Effector CD8-positive, alpha-beta T cell (primary cell): ENCODE measurements around the gene RXRA.

Source experiments
- DNase-seq: peaks from one replicate; lab custom pipeline; 2025; lab: John Stamatoyannopoulos, UW

RXRA gene

DNA sequence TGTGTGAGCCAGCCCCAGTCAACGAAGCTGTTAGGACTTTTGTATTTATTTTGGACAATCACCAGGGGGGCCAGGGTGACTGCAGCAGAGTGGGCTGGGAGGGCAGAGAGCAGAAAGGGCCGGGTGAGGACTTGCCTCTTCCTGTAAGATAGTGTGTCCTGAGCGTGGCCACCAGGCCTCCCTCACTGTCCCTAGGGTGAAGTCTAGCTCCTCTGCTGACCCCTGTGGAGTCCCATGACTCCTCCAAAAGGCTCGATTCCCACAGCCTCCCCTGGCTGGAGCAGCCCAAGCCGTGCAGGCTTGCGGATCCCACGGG, 147.8 kb downstream of the RXRA start:
- no peak for DNase-seq

DNA sequence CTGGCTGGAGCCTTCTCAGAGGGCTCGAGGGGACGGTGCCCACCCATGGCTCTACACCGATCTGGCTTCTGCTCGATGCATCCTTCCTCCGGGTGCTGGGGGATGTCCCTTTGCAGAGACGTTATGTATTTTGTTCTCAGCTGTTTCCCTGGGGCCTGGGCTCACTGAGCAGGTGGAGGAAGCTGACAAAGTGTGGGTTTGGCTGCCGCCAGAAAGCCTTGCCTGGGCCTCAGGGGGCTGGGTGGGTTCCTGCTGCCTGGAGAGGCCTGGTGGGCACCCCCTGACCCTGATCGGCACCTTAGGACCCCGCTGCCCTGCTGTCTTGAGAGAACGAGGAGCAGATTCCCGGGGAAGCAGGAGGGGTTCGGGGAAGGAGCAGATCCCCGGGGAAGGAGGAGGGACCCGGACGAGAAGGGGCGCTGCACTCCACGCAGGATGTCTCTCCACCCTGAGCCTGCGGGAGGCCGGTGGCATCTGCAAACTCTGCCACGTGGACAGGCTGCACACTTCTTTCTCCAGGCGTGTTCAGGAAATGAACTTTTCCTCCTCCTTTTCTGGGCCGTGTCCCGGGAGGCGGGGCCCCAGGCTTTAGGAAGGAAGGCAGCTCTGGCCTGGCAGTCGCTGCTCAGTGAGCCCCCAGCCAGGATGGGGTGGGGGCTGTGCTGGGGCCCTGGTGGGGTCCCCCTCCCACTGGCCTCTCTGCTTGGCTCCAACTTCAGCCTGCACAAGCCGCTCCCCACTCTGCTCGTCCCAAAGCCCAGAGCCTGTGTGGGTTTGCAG, 148.9 kb downstream of the RXRA start:
- peak; percentile 20 for DNase-seq

DNA sequence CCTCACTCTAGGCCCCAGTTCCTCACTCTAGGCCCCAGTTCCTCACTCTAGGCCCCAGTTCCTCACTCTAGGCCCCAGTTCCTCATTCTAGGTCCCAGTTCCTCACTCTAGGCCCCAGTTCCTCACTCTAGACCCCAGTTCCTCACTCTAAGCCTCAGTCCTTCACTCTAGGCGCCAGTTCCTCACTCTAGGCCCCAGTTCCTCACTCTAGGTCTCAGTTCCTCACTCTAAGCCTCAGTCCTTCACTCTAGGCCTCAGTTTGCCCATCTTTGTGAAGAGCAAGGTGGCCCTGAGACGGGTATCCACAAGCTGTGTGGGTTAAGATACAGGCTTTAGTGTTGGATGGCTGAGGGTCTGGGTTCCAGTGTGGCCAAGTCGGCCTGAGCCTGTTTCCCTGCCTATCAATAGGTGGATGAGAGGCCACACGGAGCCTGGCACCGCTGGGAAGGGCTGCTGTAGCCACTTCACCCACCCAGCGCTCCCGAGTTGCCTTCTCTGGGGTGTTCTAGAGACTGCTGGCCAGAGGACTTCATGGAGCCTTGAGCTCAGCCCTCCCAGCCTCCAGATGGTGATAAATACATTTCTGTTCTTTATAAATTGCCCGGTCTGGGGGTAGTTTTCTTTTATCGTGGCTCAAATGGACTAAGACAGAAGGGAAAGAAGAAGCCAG, 150.2 kb downstream of the RXRA start:
- DNase-seq: no peak

DNA sequence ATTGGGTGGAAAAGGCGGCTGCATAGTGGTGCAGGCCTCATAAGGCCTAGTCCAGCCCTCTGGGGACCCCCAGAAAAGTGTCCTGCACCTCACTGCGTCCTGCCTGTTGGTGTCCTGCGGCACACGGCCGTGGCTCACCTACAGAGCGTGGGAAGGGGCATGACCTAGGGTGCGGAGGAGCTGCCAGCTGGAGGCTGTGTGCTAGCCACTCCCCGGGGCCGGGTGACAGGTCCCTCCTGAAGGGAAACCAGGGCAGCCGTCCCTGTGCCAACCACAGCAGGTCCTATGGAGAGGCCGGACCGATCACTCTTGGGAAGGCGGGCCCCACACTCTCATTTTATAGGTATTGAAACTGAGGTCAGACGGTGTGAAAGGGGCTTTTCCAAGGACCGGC, 150.7 kb downstream of the RXRA start:
- no peak for DNase-seq

DNA sequence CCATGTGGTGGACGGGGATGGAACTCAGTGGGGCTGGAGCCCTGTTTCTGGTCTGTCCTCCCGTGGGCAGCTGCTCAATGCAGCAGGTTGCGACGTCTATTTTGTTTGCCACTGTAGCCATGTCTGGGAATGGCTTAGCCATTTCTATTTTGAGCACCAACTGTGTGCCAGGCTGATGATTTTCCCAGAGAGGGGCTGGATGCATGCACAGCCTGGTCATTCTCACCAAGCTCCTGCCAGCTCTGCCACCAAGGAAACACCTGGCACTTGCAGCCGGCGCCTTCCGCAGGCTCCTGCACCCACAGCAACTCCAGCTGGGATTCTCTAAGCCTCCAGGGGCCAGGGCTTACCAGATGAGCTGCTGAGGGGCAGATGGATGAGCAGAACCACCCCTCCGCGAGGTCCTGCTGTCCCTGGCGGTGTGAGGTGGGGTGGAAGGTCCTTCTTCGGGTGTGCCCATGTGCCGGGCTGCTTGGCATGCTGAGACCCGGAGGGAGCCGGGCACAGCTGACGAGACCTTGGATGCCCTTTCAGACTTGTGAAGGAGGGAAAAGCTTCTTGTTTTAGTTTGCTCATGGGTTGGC, 151.2 kb downstream of the RXRA start:
- no peak for DNase-seq

DNA sequence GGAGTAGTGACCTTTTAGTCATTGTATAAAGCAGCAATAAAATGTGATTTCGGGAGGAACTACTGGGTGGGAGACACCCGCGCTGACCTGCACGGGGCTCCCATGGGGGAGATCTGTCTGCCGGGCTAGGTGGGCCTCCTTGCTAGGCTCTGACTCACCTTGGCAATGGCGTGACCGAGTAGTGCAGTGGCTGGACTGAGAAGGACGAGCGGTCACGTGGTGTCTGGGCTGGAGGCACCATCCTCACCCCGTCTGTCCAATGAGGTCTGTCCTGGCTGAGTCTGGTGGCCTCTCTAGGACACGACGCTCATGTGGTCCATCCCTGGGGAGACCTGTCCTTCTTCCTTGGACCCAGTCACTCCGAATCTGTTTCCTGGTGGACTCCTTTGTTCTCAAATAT, 151.7 kb downstream of the RXRA start:
- no peak for DNase-seq

DNA sequence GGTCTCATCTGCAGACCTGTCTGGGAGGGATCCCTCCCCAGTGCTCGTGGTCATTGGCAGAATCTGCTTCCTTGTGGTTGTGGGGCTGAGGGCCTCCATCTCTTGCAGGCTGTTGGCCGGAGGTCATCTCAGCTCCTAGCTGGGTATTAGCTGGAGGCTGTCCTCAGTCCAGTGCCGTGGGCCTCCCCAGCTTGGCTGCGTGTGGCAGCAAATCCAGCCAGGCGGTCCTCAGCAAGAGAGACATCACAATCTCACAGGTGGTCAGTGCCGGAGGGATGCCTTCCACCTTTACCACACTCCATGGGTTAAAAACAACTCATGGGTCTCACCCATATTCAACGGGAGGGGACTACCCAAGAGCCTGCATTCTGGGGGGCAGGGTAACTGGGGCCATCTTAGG, 155.5 kb downstream of the RXRA start:
- no peak for DNase-seq

DNA sequence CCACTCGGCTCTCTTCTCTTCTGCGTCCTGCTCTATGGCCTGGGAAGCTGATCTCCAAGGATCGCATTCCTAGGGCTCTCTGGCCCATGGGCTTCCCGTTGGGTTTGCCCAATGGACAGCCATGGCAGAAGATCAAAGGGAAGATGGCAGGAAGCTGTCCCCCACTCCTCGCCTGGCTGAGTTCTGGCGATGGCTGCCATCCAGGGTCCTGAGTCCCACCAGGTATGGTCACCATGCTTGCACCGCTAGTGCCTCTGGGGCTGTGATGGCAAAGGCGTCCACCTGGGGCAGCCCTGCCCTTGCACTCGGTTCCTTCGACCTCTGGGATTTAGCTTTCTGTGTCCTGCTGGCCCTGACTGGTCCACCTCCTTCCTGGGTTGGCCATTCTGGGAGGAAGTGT, 156.0 kb downstream of the RXRA start:
- no peak for DNase-seq

DNA sequence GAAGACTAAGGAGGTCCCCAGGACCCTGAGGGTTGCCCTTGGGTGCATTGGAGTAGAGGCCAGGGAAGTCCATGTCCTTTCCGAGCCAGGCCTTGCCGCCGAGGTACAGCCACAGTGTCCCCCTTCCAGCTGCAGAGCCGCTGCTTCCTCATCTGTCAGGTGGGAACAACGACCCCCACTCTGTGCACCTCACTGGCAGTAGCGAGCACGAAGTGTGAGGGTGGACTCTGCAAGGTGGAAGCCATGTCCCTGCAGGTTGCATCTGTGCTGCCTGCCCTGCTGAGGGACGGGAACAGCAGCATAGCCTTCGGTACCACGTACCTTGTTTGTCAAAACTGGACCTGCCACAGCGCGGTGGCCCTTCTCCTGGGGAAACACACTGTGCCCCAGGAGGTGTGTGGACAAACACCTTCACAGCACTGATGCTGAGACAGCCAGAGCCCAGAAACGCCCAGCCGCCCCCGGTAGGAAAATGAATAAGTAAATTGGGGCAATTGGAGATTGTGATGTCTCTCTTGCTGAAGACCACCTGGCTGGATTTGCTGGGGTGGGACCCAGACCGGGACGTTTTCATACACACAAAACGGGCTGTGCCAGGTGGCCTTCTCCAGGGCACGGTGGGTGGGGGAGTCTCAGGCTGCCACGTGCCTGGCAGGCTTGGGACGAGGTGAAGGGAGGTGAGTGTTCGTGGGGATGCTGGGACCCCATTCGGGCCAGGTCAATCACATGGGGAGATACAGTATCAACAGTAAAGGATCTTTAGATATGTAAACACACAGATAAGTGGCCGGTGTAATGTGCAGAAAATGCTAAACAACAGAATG, 157.3 kb downstream of the RXRA start:
- no peak for DNase-seq

DNA sequence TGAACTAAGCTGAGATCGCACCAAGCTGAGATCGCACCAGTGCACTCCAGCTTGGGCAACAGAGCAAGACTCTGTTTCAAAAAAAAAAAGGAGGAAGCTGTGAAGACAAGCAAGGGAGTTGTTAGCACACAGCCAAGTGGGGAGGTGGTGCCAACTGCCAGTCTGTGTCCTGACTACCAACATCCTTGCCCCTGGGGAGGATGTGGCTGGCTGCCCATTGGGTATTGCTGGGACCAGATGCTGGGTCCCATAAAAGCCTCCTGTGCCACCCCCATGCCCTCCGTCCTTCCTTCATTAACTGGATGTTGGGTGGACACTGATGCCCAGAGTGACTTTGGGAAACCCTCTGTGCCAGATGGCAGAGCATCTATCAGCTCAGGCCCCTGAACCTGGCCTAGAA, 158.2 kb downstream of the RXRA start:
- no peak for DNase-seq

DNA sequence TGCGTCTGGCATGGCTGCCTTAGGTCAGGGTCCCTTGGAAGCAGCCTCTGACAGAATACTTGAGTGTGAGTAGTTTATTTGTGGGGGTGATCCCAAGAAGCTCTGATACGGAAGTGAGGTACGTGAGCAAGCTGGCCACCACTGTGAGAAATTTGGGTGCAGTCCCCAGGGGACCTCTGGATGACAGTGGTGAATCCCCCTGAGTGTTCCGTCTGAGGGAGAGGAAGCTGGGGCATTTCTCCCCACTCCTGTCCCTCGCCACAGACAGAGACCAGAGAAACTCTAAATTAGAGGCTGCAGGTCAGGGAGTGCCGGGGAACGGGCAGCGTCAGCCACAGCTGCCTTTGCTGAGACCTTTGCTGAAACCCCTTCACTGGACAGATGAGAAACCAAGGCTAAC, 159.4 kb downstream of the RXRA start:
- no peak for DNase-seq

DNA sequence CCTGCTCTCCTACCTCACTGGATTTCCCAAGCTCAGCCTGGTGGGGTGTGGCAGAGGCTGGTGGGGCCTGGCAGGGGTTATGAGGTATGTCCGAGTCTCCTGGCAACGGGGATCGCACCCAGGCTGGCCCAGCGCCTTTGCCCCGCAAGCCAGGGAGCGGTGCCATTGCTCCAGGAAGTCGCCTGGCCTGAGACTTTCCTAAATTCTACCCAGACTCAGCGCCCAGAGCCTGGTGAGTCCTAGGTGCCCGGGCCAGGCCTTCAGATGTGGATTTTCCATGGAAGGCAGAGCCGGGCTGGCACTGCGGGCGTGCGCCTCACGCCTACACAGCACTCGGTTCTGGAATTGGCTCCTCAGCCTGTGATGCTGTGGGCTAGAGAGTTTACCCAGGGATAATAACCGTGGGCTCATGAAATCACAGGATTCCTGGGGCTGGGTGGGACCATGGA, 159.9 kb downstream of the RXRA start:
- no peak for DNase-seq

DNA sequence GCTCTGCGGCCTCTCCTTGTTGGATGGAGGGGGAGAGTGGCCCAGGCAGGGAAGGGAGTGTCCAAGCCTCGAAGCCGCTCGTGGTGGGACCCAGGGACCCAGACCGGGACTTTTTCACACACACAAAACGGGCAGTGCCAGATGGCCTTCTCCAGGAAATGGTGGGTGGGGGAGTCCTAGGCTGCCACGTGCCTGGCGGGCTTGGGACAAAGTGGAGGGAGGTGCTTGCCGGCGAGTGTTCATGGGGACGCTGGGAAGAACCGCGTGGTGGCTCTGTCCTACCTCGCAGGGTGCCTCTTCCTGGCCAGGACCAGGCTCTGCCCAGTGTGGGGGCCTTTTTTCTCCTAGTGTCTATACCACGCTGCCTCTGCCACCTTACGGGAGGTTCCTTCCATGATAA, 160.3 kb downstream of the RXRA start:
- DNase-seq: no peak
